GM12892 (cell line): Measurements from ENCODE around the gene RASL12.

Experiments used
- POLR2A ChIP-seq: IDR thresholded peaks from 2 replicates; pipeline ENCODE4 v1.6.1; 2011; ENCODE audit warnings: low read depth, low read length, control low read depth
- POLR2AphosphoS5 ChIP-seq: IDR thresholded peaks from 2 replicates; pipeline ENCODE4 v1.6.1; 2011; ENCODE audit warnings: low read depth, low read length, control low read depth
- TAF1 ChIP-seq: IDR thresholded peaks from 2 replicates; pipeline ENCODE4 v1.6.1; 2011; ENCODE audit warnings: low read depth, mild to moderate bottlenecking, control low read depth, low read length, borderline replicate concordance

DNA sequence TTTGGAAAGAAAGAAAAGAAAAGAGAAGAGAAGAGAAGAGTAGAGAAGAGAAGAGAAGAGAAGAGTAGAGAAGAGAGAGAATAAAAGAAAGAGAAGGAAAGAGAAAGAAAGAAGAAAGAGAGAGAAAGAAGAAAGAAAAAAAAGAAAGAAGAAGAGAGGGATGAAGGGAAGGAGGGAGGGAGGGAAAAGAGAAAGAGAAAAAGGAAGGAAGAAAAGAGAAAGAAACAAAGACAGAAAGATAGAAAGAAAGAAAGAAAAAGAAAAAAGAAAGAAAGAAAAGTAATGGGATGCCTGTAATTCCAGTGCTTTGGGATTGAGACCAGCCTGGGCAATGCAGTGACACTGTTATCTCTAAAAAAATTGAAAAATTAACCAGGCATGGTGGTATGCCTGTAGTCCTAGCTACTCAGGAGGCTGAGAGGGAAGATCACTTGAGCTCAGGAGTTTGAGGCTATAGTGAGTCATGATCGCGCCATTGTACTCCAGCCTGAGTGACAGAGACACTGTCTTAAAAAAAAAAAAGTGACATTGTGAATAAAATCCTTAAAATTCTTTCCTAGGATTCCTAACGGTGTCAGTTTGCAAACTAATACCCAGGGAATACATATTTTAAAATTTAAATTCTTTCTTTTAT, 1.7 kb downstream of the RASL12 start:
- TF ChIP-seq POLR2A (no peak), POLR2AphosphoS5 (no peak), TAF1 (no peak)
